Left ventricle myocardium inferior (tissue), 1 donor: ENCODE results near the gene PTPRN. TPM values are rescaled to one million over a fixed set of nuclear protein-coding genes. Genes with fewer than 3 reads are reported as not detected.

Source experiments
- DNase-seq: peaks from one replicate; pipeline ENCODE4 v3.0.0-alpha.2; 2020
- H3K27ac ChIP-seq: fragments of 200-600 bp; replicated peaks from 2 replicates; pipeline ENCODE4 v1.8.0; 2021
- H3K27me3 ChIP-seq: fragments of 200-600 bp; 2 replicates; pipeline ENCODE4 v1.8.0; 2021; ENCODE audit warnings: low read depth
- H3K36me3 ChIP-seq: fragments of 200-600 bp; 2 replicates; pipeline ENCODE4 v1.8.0; 2021
- H3K4me1 ChIP-seq: fragments of 200-600 bp; 2 replicates; pipeline ENCODE4 v1.8.0; 2021
- H3K4me3 ChIP-seq: fragments of 200-600 bp; 2 replicates; pipeline ENCODE4 v1.8.0; 2021; ENCODE audit warnings: mild to moderate bottlenecking, moderate library complexity
- H3K9me3 ChIP-seq: fragments of 200-600 bp; replicated peaks from 2 replicates; pipeline ENCODE4 v1.8.0; 2021
- intact Hi-C: fragments of 100-400 bp; cut with micrococcal nuclease; formaldehyde crosslinking; loops from one replicate; pipeline ENCODE4 v1.11.0; 2022
- total RNA-seq: library from RNA; stranded (reverse); fragmentation: NEBNext Ultra II Directional; extraction: Animal tissue kit (Norgen Biotek cat#: 25700); gene quantifications from one replicate; pipeline ENCODE4 v1.2.1, GENCODE V29; 2021
- TF ChIP-seq, protein P1 (sequence below): fragments of 200-600 bp; IDR thresholded peaks from 2 replicates; pipeline ENCODE4 v1.8.0; 2021; ENCODE audit warnings: antibody characterized with exemption, mild to moderate bottlenecking, borderline replicate concordance
- donor health status: DM: no; HTN: yes; CAD: no; lungs with severe emphysema.

Gene PTPRN
- total RNA-seq, 1 donor from 2014 or later = 0.11 TPM

DNA sequence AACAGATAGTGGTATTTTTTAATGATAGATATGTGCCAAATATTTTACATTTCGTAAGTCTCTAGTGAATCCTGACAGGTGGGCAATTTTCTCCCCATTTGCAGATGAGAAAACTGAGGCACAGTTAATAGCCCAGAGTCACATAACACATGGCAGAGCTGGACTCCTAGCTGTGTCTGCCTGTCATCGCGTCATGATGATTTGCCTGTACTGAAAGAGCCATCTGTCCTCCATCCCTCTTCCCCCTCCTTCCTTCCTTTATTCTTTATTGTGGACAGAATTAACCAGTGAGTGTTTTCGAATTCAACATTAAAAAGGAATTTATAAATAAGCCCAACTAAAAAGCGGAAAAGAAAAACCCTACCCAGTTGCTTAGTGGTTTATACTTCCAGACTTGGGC lies 26.8 kb downstream of the PTPRN start:
- H3K27me3 ChIP-seq = no peaks in the 10 kb centered on the region
- TF ChIP-seq, protein P1, sequence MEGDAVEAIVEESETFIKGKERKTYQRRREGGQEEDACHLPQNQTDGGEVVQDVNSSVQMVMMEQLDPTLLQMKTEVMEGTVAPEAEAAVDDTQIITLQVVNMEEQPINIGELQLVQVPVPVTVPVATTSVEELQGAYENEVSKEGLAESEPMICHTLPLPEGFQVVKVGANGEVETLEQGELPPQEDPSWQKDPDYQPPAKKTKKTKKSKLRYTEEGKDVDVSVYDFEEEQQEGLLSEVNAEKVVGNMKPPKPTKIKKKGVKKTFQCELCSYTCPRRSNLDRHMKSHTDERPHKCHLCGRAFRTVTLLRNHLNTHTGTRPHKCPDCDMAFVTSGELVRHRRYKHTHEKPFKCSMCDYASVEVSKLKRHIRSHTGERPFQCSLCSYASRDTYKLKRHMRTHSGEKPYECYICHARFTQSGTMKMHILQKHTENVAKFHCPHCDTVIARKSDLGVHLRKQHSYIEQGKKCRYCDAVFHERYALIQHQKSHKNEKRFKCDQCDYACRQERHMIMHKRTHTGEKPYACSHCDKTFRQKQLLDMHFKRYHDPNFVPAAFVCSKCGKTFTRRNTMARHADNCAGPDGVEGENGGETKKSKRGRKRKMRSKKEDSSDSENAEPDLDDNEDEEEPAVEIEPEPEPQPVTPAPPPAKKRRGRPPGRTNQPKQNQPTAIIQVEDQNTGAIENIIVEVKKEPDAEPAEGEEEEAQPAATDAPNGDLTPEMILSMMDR = no peak
- DNase-seq = no peak
- H3K36me3 ChIP-seq = peaks cover 61% of the 10 kb centered on the region
- H3K27ac ChIP-seq = no peak overlapping the region
- H3K9me3 ChIP-seq = no peaks in the 10 kb centered on the region
- H3K4me1 ChIP-seq = peaks cover 82% of the 10 kb centered on the region
- H3K4me3 ChIP-seq = no peak overlapping the region
- intact Hi-C loops = no loop called here

DNA sequence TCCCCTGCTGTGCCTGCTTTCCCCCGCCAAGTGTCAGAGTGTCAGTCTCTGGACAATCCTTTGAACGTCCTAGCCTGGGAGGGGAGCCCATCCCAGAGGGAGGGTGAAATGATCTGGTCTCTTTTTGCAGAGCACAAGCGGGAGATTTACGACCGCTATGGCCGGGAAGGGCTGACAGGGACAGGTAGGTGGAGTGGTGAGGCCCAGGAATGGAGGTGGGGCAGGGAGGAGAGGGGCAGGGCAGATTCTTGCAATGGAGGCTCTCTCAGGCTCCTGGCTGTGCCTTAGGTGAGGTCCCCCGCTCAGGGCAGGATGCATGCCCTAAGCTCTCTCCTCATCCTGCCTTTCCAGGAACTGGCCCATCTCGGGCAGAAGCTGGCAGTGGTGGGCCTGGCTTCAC lies 27.6 kb downstream of the PTPRN start:
- Histone ChIP-seq H3K9me3 (no peaks in the 10 kb centered on the region), H3K4me3 (no peak overlapping the region), H3K27me3 (no peaks in the 10 kb centered on the region), H3K4me1 (peaks cover 81% of the 10 kb centered on the region), H3K27ac (no peak overlapping the region), H3K36me3 (peaks cover 58% of the 10 kb centered on the region)
- TF ChIP-seq, protein P1 = no peak
- DNase-seq = no peak
- intact Hi-C loops = no loop called here

DNA sequence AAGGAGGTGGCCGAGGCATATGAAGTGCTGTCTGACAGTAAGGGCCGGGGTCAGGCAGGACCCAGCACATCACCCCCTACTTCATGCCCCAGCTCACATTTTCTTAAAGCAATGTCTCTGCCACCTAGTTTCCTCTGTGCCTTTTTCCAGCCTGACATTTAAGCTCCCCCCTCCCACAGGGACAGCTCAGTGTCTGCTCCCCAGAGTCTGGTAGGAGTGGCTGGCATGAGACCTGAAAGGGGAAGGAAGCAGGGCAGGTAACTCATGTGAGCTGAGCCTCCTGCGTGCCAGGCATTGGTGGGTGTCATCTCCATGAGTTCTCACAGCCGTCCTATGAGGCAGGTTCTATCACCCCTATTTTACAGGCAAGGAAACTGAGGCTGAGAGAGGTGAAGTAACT lies 28.6 kb downstream of the PTPRN start:
- peaks cover 55% of the 10 kb centered on the region for H3K36me3 ChIP-seq
- TF ChIP-seq, protein P1 = no peak

DNA sequence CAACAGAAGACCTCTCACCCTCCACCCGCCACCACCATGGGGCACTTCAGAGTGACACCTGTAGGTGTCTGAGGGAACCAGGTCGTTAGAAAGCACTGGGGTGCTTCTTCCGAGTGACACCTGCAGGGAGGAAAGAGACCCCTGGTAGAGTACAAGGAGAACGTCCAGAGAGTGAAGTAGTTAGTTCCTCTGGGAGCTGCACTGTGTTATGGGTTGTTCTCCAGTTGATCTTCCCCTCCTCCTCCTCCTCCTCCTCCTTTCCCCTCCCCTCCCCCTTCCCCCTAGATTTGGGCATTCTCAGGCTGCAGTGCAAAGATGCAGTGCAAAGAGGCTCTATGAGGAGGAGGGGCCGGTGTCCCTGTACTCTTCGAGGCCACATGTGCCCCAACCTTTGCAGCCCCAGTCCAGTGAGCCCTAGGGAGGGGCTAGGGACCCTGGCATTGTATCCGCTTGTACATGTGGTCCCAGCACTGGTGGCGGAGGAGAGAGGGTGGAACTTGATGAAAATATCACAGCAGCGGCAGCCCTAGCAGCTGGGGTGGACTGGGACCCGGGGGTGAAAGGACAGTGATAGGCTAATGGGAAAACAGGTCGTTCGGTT lies 29.2 kb downstream of the PTPRN start:
- Histone ChIP-seq H3K36me3 (peaks cover 49% of the 10 kb centered on the region), H3K4me1 (peaks cover 70% of the 10 kb centered on the region), H3K4me3 (peak overlapping the region; percentile 88), H3K27me3 (no peaks in the 10 kb centered on the region), H3K9me3 (no peaks in the 10 kb centered on the region), H3K27ac (peak overlapping the region; percentile 98)
- TF ChIP-seq, protein P1 = no peak
- intact Hi-C loops = no loop called here
- DNase-seq = no peak

More for the DNA sequence above, 28.6 kb downstream of the PTPRN start:
- peaks cover 75% of the 10 kb centered on the region for H3K4me1 ChIP-seq
- H3K27me3 ChIP-seq = no peaks in the 10 kb centered on the region
- H3K9me3 ChIP-seq = no peaks in the 10 kb centered on the region
- DNase-seq = no peak
- peak overlapping the region; percentile 98 for H3K27ac ChIP-seq
- peak overlapping the region; percentile 88 for H3K4me3 ChIP-seq
- intact Hi-C loops = no loop called here

DNA sequence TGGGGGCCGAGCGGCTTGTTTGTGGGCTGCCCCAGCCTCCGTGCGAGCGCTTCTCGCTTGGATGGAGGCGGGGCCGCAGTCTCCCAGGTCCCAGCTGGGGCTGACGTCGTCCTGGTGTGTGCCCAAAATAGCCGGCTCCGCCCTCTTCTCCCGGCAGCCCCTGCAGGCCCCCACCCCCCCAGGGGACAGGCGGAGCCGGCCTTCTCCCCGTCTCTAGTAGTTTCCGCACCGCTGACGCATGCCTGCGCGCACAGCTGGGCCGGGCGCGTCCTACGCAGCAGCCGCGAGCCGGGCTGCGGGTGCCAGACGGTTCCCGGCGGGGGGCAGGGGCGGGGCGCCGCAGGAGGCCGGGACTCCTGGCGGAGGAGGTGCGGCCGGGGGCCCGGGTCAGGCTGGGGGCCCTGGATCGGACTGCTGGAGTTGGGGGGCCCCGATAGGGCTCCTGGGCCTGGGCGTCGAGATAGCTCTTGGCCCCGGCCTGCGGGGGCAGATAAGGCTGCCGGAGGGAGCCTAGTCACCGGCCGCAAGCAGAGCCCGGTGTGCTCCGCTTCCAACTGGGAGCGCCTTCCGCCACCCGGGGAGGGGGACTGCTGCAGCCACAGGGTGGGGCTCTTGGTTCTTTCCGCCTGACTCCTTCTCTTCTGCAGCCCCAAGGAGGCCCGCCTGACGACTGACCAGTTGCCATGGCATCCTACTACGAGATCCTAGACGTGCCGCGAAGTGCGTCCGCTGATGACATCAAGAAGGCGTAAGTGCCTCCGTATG lies 29.9 kb downstream of the PTPRN start, which contains the start of gene DNAJB2:
Gene DNAJB2 (plus strand): TSS at position 216 of the 765 bp plus-strand sequence. CDS start 468 bp downstream, at position 684.
- TF ChIP-seq, protein P1 = no peak
- Histone ChIP-seq H3K9me3 (no peaks in the 10 kb centered on the region), H3K27ac (peak within 1 kb of the TSS; percentile 98), H3K4me1 (peaks cover 65% of the 10 kb centered on the region), H3K4me3 (peak within 1 kb of the TSS; percentile 88), H3K27me3 (no peaks in the 10 kb centered on the region), H3K36me3 (peaks cover 42% of the 10 kb centered on the region)
- peak; percentile 99 for DNase-seq
- intact Hi-C loops = no loop called here
